ENCODE data around the gene TGM1. TPM values are rescaled to one million over a fixed set of nuclear protein-coding genes. Genes with fewer than 3 reads are reported as not detected.
A peak's percentile ranks its signal among the peaks of the same experiment; 100 is the strongest.

TGM1 gene
- total and polyA plus RNA-seq, 7 donors: 0.33 to 2.7 (median 0.89) TPM; not detected in 1

DNA sequence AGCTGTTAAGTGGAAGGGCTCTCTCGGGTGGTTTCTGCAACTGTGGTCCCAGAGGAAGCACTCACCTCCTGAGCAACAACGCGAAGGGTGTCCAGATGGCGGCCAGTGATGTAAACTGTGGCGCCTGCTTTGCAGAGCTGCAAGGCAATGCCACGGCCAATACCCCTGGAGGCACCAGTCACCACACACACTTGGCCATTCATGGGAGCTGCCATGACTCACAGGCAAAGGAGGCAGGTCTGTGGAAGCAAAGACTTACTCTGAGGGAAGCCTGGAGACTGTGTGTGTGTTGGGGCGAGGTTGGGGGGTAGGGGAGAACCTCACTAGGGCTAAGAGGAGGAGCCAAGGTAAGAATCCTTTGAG lies 35.9 kb upstream of the TGM1 start:
- TF ChIP-seq POLR2AphosphoS5 (IDR thresholded peaks at IDR 0.05) (no peak), POLR2A (IDR thresholded peaks at IDR 0.05) (no peak), EP300 (IDR thresholded peaks at IDR 0.05) (no peak)
- TF ChIP-seq, protein P1, sequence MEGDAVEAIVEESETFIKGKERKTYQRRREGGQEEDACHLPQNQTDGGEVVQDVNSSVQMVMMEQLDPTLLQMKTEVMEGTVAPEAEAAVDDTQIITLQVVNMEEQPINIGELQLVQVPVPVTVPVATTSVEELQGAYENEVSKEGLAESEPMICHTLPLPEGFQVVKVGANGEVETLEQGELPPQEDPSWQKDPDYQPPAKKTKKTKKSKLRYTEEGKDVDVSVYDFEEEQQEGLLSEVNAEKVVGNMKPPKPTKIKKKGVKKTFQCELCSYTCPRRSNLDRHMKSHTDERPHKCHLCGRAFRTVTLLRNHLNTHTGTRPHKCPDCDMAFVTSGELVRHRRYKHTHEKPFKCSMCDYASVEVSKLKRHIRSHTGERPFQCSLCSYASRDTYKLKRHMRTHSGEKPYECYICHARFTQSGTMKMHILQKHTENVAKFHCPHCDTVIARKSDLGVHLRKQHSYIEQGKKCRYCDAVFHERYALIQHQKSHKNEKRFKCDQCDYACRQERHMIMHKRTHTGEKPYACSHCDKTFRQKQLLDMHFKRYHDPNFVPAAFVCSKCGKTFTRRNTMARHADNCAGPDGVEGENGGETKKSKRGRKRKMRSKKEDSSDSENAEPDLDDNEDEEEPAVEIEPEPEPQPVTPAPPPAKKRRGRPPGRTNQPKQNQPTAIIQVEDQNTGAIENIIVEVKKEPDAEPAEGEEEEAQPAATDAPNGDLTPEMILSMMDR (IDR thresholded peaks at IDR 0.05): no peak
- H3K9me3 ChIP-seq: no peaks in the 10 kb centered on the region
- intact Hi-C loops (cut with DNase I): no loop called here
- H3K27me3 ChIP-seq: no peaks in the 10 kb centered on the region
- peak overlapping the region; percentile 67 to 81 (median 76) for H3K4me3 ChIP-seq
- H3K27ac ChIP-seq: peak overlapping the region; percentile 79 to 88 (median 86)
- H3K4me1 ChIP-seq: peaks cover 0 to 31% (median 25%) of the 10 kb centered on the region in 4 donors
- peaks cover 18 to 49% (median 33%) of the 10 kb centered on the region in 4 donors for H3K36me3 ChIP-seq
- no peak for DNase-seq
- 52 to 61% methylated on average over 7 of the region's 7 CpGs for WGBS, 2 donors

DNA sequence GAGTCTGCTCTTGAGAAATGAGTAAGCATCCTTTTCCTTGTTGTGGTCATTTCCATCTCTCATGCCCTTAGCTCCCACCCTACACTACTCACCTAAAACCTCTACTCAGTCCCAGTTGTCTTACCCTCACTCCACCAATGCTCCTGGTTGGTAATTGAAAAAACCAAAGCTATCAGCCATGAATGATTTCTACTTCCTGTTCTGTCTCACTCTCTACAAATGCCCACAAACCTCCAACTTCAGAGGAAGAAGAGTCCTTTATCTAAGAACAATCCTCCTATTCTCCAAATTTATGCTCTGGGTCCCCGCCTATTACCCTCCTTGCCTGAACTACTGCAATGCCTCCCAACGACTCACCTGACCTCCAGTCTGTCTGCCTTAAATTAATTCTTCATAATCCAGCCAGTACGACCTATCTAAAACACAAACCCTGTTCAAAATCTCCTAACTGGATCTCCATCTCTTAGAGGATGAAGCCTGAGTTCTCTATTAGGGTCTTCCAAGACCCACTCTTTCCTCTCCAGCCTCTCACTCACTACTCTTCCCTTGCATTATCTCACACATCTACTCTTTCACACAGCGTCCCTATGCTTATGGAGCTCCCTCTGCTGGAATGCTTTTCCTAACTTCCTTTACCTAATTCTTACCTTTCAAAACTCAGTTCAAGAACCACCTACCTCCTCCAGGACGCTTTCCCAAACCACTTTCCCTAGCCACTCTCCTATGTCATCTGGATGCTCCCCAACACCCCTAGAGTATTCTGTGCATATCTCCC lies 34.4 kb upstream of the TGM1 start:
- peaks cover 6 to 39% (median 19%) of the 10 kb centered on the region in 4 donors for H3K36me3 ChIP-seq
- H3K27ac ChIP-seq: no peak overlapping the region
- TF ChIP-seq POLR2A (IDR thresholded peaks at IDR 0.05): no peak
- TF ChIP-seq, protein P1 (IDR thresholded peaks at IDR 0.05): peak in 2 of 4 experiments; percentile 9 to 30
- no peaks in the 10 kb centered on the region for H3K27me3 ChIP-seq
- 31 to 48% methylated on average over 5 of the region's 5 CpGs for WGBS, 2 donors
- DNase-seq: no peak
- H3K4me1 ChIP-seq: peaks cover 0 to 31% (median 25%) of the 10 kb centered on the region in 4 donors
- H3K9me3 ChIP-seq: no peaks in the 10 kb centered on the region
- intact Hi-C loops (cut with DNase I): loop anchor here (1.0 kb wide), 1 partner anchor 54 kb away; no protein-coding TSS in a partner anchor
- no peak overlapping the region for H3K4me3 ChIP-seq

DNA sequence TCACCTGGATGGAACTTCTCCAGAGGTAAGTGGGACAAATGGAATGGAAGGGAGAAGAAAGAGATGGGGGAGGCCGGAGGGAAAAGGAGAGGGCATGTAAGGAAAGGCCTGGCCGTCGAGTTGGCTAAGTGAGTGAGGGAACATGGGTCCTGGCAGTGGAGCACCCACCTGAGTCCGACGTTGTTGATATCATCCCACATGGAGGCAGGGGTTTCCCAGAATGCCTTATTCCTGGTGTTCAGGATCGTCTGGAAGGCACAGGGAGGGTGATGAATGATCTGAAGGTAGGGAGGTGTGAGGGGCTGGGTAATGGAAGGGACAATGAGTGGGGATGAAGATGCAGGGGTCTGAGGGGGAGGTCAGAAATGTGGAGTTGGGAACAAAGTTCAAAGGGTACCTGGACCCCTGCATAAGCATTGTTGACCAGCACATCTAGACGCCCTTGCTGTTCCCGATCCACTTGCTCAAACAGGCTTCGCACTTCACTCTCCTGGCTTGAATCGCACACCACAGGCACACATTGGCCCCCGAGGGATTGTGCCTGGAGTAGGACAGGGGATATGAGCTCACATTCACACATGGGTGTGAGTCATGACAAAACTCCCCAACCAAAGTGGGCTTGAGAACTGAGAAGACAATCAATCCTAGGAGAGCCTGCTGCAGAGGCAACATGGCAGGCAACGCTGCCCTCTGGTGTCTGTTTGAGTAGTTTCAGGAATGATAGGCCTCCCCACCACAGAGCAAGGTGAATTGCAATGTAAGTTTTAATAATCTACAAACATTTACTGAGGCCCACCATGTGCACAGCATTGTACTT lies 33.6 kb upstream of the TGM1 start:
- Histone ChIP-seq H3K4me1 (peaks cover 0 to 30% (median 24%) of the 10 kb centered on the region in 4 donors), H3K36me3 (peaks cover 6 to 39% (median 15%) of the 10 kb centered on the region in 4 donors), H3K27me3 (no peaks in the 10 kb centered on the region), H3K4me3 (no peak overlapping the region), H3K9me3 (no peaks in the 10 kb centered on the region), H3K27ac (peak overlapping the region in 2 of 4 donors; percentile 22 to 47)
- TF ChIP-seq POLR2AphosphoS5 (IDR thresholded peaks at IDR 0.05) (peak in 1 of 4 donors; percentile 21), POLR2A (IDR thresholded peaks at IDR 0.05) (no peak), EP300 (IDR thresholded peaks at IDR 0.05) (no peak)
- TF ChIP-seq, protein P1 (IDR thresholded peaks at IDR 0.05): peak; percentile 11 to 64 (median 54)
- DNase-seq: peak; percentile 73
- 65 to 70% methylated on average over 12 of the region's 12 CpGs for WGBS, 2 donors
- intact Hi-C loops (cut with DNase I): loop anchor here (1.0 kb wide), 1 partner anchor 53 kb away; no protein-coding TSS in a partner anchor

DNA sequence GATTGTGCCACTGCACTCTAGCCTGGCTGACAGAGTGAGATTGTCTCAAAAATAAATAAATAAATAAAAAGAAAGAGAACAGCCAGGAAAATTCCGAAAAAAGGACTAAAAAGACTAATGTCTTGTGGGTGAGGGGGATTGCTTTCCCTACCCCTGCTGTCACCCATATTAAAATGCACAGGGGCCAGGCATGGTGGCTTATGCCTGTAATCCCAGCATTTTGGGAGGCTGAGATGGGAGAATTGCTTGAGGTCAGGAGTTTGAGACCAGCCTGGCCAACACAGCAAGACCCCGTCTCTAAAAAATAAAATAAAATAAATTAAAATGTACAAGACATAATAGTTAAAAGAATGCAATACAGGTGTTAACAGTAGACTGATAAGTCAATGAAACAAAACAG lies 30.5 kb upstream of the TGM1 start:
- intact Hi-C loops (cut with DNase I): no loop called here
- Histone ChIP-seq H3K4me1 (peaks cover 0 to 5% (median 2%) of the 10 kb centered on the region in 4 donors), H3K4me3 (no peak overlapping the region), H3K36me3 (peaks cover 16 to 59% (median 27%) of the 10 kb centered on the region in 4 donors), H3K27ac (no peak overlapping the region), H3K9me3 (no peaks in the 10 kb centered on the region), H3K27me3 (no peaks in the 10 kb centered on the region)
- no peak for DNase-seq
- 98 to 99% methylated on average over 2 of the region's 2 CpGs for WGBS, 2 donors
- TF ChIP-seq EP300 (IDR thresholded peaks at IDR 0.05): no peak
- TF ChIP-seq, protein P1 (IDR thresholded peaks at IDR 0.05): no peak
- no peak for TF ChIP-seq POLR2A (IDR thresholded peaks at IDR 0.05)
- TF ChIP-seq POLR2AphosphoS5 (IDR thresholded peaks at IDR 0.05): no peak

Measured in sigmoid colon (tissue), 7 donors.